Measurements from ENCODE around the gene RNF5. TPM values are rescaled to one million over a fixed set of nuclear protein-coding genes. Genes with fewer than 3 reads are reported as not detected.

RNF5 gene
- total and polyA plus RNA-seq, 10 of the 15 experiments (the other 5 are each of a cell fraction or from before 2014, with no cell fraction given) = 31.4 to 114 (median 62.8) TPM

GRCh38 chr6:32153564-32154513 lies 24.4 kb upstream of the RNF5 start, which contains the start of gene PPT2:
PPT2 (plus strand) TSS chr6:32154141; CDS start chr6:32154595, 454 bp downstream.
- in situ Hi-C loops (cut with MboI) = no loop called here
- TSS peak; percentile 87 for BruUV-seq (replicated peaks)
- H3K27ac ChIP-seq (ENCODE audit: control insufficient read depth, insufficient read depth) = peak within 1 kb of the TSS; percentile 11; the same call in 1 of the 2 replicates
- TF ChIP-seq CBX3 (IDR thresholded peaks at IDR 0.05; ENCODE audit: borderline replicate concordance, low read depth) (no peak), CBFB (IDR thresholded peaks at IDR 0.05; ENCODE audit: low read depth) (no peak), ZNF207 (IDR thresholded peaks at IDR 0.05; ENCODE audit: borderline replicate concordance) (no peak), CHD1 (IDR thresholded peaks at IDR 0.05; ENCODE audit: low read depth, low read length) (peak; percentile 96), PBX3 (IDR thresholded peaks at IDR 0.05; ENCODE audit: insufficient replicate concordance, low read depth, low read length) (no peak), IRF3 (IDR thresholded peaks at IDR 0.05) (no peak), SMARCA5 (IDR thresholded peaks at IDR 0.05) (no peak), KLF5 (IDR thresholded peaks at IDR 0.05; ENCODE audit: partially characterized antibody) (peak; percentile 93), YBX1 (IDR thresholded peaks at IDR 0.05) (no peak), TARDBP (IDR thresholded peaks at IDR 0.05; ENCODE audit: borderline replicate concordance) (no peak), BMI1 (IDR thresholded peaks at IDR 0.05; ENCODE audit: borderline replicate concordance) (no peak), SIX5 (IDR thresholded peaks at IDR 0.05; ENCODE audit: low read depth, low read length, severe bottlenecking) (no peak), SMAD1 (IDR thresholded peaks at IDR 0.05; ENCODE audit: low read depth, partially characterized antibody) (no peak), SUPT20H (IDR thresholded peaks at IDR 0.05; ENCODE audit: borderline replicate concordance, control insufficient read depth, low read depth, low read length) (no peak), MYB (IDR thresholded peaks at IDR 0.05; ENCODE audit: borderline replicate concordance, low read depth, low read length) (no peak)
- TF ChIP-seq, protein P1, sequence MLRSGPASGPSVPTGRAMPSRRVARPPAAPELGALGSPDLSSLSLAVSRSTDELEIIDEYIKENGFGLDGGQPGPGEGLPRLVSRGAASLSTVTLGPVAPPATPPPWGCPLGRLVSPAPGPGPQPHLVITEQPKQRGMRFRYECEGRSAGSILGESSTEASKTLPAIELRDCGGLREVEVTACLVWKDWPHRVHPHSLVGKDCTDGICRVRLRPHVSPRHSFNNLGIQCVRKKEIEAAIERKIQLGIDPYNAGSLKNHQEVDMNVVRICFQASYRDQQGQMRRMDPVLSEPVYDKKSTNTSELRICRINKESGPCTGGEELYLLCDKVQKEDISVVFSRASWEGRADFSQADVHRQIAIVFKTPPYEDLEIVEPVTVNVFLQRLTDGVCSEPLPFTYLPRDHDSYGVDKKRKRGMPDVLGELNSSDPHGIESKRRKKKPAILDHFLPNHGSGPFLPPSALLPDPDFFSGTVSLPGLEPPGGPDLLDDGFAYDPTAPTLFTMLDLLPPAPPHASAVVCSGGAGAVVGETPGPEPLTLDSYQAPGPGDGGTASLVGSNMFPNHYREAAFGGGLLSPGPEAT (IDR thresholded peaks at IDR 0.05; ENCODE audit: low read depth) = 0 out of 2 replicates have a peak, but pooled peaks have one; percentile 9
- TF ChIP-seq, protein P2, sequence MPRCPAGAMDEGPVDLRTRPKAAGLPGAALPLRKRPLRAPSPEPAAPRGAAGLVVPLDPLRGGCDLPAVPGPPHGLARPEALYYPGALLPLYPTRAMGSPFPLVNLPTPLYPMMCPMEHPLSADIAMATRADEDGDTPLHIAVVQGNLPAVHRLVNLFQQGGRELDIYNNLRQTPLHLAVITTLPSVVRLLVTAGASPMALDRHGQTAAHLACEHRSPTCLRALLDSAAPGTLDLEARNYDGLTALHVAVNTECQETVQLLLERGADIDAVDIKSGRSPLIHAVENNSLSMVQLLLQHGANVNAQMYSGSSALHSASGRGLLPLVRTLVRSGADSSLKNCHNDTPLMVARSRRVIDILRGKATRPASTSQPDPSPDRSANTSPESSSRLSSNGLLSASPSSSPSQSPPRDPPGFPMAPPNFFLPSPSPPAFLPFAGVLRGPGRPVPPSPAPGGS (IDR thresholded peaks at IDR 0.05; ENCODE audit: borderline replicate concordance, insufficient read depth, low read depth, low read length, poor library complexity, severe bottlenecking) = no peak

More at GRCh38 chr6:32153564-32154513, 24.4 kb upstream of the RNF5 start, which contains the start of gene PPT2:
- Histone ChIP-seq H3K9ac (ENCODE audit: control insufficient read depth, insufficient read depth, low read length) (peak within 1 kb of the TSS; percentile 45), H3K4me1 (ENCODE audit: control insufficient read depth, insufficient read depth, low read length) (peaks cover 3% of the 10 kb centered on the region; the same call in 1 of the 2 replicates), H3K4me2 (ENCODE audit: control insufficient read depth, insufficient read depth) (peak within 1 kb of the TSS; percentile 85), H3K27me3 (replicated peaks in 1 of 2; ENCODE audit: control insufficient read depth in 2 of 2, insufficient read depth in 2 of 2, low read length in 1 of 2) (peaks cover 0 to 8% of the 10 kb centered on the region in 2 experiments), H3K9me3 (replicated peaks; ENCODE audit: control insufficient read depth, insufficient read depth, low read length) (no peaks in the 10 kb centered on the region; the same call in 2 of the 3 replicates), H4K20me1 (ENCODE audit: control insufficient read depth, insufficient read depth) (no peaks in the 10 kb centered on the region), H3K79me2 (ENCODE audit: control insufficient read depth, insufficient read depth, low read length) (no peaks in the 10 kb centered on the region), H2AFZ (ENCODE audit: control insufficient read depth, low read depth, low read length) (peak within 1 kb of the TSS; percentile 77), H3K36me3 (ENCODE audit: control insufficient read depth in 2 of 2, insufficient read depth in 2 of 2, low read length in 1 of 2) (no peaks in the 10 kb centered on the region; a peak in 2 of 4 replicates), H3K4me3 (peak within 1 kb of the TSS; percentile 94)
- DNase-seq (ENCODE audit: low read depth, low spot score) (no peak), FAIRE-seq (peak; percentile 27), ATAC-seq (peak; percentile 79)
- intact Hi-C loops (cut with micrococcal nuclease; ENCODE audit: unreplicated experiment) = loop anchor here (2.0 to 10.0 kb wide), 3 partner anchors 35 to 109 kb away; no protein-coding TSS in a partner anchor
- RAD21 ChIA-PET (ENCODE audit: unreplicated experiment) = interaction anchor here (1.0 to 1.3 kb wide), 2 partner anchors 35 to 42 kb away, joined by 4 to 5 read pairs; no protein-coding TSS in a partner anchor
- WGBS (ENCODE audit: insufficient coverage, insufficient replicate concordance, low lambda C conversion rate, missing lambda C conversion rate) = 8% methylated on average over 45 of the region's 52 CpGs
- SMC1A ChIA-PET (ENCODE audit: uncharacterized antibody, unreplicated experiment) = interaction anchor here (1.0 to 1.1 kb wide), 2 partner anchors 35 to 42 kb away, joined by 4 to 5 read pairs; no protein-coding TSS in a partner anchor
- CTCF ChIA-PET = interaction anchor here (1.0 to 1.2 kb wide), 4 partner anchors 8 to 42 kb away, joined by 4 to 7 read pairs (median 6); partner anchors contain the start of gene FKBPL
- POLR2A ChIA-PET = interaction anchor here (0.7 to 1.0 kb wide), 2 partner anchors 25 to 183 kb away, joined by 3 to 7 read pairs; partner anchors contain the start of gene ATF6B

All from GM12878 (cell line).